ENCODE results near the gene ROR1.

ROR1 gene

DNA sequence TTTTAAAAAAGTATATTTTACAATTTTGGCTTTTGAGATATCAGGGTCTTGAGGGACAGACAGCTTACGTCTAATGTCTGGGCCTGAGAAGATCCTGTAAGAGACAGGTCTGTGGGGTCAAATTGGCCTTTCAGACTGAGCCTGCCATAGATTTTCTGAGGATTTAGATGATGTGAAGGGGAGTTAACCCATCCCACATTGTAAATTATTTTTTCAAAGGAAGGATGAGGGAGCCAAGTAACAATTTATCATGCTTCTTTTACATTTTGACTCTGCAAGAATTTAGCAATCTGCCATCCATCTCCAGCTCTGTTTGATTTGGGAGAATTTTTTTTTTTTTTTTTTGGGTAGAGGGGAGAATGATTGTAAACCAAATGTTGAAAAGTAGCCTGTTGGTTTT is 160.9 kb downstream of the ROR1 start:
- no peak for DNase-seq (ENCODE audit: low read depth, low spot score)

DNA sequence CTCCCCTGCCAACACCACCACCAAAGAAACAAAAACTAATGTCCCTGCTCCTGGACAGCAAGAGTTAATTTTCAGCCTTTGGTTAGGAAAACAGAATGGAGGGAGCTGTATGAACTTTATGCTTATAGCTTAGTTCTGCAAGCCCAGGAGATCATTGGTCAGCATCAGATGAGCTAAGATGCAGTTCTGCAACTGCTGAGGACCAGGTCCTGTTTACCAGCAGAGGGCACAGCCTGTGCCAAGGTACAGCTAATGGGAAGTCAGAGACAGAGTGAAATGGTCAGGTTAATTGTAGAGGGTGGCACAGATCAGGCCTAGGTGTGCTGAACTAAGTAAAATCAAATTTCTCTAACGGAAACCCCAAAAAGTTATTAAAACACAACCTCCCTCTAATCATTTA is 161.3 kb downstream of the ROR1 start:
- DNase-seq (ENCODE audit: low read depth, low spot score) = no peak

DNA sequence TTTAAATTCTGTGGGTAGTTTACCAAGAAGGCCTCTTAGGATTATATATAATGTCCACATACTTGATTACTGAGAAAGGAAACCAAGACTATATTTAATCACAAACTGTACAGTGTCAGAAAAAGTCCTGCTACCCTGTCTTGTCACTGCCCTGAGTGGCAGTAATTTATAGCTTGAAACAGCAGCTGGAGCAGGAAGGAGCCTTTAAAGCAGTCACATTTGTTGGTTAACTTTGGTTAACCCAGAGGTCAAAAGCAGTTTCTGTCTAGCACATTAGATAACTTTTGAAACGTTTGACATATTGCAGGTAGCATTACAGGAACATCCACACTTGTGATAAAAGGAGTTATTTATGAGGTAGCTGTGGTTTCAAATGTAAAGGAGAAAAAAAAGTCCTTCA is 161.7 kb downstream of the ROR1 start:
- DNase-seq (ENCODE audit: low read depth, low spot score) = no peak

DNA sequence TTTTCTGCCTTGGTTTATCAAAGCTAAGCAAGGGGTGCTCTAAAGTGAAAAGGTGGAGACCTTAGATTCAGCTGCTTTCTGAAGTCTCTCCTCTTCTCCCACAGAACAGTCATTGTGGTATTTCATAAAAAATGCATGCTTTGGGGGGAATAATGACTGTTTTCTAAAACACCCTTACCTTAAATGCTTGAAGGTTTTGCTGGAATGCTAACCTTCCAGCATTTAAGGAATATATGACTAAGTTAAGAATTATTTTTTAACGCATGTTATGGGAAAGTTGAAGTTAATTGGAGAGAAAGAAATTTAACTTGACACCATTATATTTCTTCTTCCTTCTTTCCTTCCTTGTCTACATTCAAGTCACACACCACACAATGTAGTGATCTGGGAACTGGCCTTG is 162.5 kb downstream of the ROR1 start:
- DNase-seq (ENCODE audit: low read depth, low spot score) = no peak

DNA sequence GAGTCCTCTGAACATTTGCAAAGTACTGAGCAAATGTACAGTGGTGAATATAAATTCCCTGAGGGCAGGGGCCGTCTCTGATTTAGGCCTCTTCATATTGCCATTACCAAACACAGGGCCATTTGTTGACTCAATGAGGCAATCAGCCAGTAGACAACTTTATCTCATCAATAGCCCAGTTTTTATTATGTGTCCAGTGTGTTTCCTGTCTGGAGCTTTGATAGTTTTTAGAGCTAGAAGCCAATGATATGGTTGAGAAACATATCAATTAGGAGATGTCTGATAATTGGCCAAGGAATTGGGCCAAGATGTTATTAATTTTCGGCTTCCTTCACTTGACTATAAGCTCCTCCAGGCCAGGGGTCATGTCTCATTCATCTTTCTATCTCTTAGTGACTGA is 163.0 kb downstream of the ROR1 start:
- DNase-seq (ENCODE audit: low read depth, low spot score) = no peak

DNA sequence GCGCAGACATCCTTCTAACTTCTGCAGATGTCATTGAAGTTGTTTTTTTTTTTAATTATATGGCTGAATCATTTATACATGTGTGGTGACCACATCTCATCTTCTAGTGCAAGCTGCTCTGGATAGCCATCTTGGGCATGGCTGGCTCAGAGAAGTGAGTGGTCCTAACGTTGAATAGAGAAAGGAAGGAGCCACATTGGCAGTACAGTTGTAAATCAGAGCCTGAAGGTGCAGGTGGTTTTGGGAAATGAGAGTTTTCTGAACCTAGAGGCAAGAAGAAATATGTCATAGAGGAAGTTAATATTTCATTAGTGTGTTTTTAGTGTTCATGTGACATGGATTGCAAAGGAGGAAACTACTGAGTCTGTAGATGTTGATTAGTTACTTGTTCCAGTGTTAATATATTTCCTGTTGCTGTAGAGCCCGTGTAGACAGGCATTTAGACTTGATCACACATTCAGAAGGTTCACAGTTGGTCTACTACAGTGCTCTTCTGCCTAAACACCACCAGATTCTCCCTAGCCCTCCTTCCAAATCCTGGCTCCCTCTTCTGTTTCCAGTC is 163.7 kb downstream of the ROR1 start:
- no peak for DNase-seq (ENCODE audit: low read depth, low spot score)

DNA sequence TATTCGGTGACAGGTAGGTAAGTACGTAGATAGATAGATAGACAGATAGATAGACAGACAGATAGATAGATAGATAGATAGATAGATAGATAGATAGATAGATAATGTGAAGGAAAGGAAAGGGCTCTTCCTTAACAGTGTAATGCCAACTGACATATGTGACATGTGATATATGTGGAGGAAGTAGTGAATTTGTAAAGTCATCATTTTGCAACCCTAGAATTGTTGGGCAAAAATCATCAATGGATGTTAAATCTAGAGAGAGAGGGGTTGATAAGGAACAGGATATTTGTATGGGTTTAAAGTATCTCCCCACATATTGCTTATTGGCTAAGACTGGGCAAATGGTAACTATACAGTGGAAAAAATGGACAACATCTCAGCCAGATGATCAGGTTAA is 166.6 kb downstream of the ROR1 start:
- no peak for DNase-seq (ENCODE audit: low read depth, low spot score)

DNA sequence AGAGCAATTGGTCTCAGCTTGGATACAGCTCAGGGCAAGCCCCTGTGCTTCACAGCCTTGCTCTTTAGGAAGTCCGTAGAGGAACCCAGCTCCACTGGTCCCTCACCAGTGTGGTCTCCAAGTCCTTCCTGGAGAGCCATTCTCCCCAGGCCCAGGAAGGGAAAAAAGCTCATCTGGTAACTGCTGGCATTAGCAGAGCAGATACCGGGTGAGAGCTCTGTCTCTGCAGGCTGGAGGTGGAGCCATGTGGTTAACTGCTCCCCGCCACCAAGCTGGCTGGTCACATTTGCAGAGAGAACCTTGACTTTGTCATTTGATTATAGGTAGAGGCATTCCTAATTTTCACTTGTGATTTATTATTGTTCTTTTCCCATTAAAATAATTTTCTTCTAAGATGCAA is 169.6 kb downstream of the ROR1 start:
- no peak for DNase-seq (ENCODE audit: low read depth, low spot score)

DNA sequence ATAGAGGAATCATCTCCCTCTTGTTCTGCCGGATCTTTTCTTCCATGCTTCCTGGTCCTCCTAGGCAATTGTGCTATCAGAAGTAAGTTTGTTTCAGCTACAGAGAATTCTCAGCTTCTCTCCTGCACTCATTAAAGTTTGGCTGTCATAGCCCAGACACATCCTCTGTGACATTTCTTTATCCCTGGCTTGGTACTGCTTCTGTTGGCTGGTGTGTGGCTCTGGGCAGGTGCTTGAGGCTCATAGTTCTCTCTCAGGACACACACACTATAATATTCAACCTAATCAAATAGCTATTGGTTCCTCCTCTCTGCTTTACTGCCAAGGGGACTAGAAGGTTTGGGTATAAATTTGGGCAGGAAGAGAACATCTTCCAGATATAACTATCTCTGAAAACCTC is 172.1 kb downstream of the ROR1 start:
- no peak for DNase-seq (ENCODE audit: low read depth, low spot score)

DNA sequence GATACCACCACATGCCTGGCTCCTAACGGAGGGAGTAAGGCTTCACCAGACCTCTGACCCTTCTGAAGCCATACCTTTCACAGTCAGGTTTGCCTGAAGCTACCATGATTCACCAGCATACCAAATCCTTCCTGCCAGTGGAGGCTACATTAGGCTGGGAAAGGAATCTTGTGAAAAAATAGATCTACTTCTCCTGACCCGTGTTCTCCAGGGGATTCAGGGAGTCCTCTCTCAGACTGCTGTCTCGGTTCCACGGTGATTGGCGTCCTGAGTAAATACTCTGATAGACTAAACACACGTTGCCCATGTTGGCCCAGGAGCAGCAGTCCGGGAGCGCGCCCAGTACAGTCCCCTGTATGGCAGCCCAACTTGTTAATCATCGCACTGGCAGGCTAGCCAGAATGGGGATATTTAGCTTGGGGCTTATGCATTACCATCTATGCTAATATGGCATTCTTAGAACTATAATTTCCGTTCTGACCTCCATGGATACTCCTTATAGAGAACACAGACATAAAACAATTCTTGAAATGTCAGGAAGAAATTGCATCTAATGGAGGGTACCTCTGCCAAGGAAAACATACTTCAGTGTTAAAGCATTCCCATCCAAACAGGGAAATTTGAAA is 173.2 kb downstream of the ROR1 start:
- no peak for DNase-seq (ENCODE audit: low read depth, low spot score)

DNA sequence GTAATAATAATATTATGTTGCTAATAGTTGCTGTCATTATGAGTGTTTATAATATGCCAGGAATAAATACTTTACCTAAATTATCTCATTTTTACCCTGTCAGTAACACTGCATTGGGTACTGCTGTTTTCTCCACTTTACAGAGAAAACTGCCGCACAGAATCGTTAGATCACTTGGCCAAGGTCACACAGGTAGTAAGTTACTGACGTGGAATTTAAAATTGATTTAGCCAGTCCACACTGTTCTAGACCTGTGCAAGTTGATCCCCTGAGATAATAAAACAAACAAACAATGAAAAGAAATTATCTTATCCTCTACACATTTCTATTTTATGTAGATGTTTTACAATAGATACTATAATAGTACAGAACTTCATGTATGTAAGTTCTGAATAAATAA is 174.1 kb downstream of the ROR1 start:
- DNase-seq (ENCODE audit: low read depth, low spot score) = no peak

DNA sequence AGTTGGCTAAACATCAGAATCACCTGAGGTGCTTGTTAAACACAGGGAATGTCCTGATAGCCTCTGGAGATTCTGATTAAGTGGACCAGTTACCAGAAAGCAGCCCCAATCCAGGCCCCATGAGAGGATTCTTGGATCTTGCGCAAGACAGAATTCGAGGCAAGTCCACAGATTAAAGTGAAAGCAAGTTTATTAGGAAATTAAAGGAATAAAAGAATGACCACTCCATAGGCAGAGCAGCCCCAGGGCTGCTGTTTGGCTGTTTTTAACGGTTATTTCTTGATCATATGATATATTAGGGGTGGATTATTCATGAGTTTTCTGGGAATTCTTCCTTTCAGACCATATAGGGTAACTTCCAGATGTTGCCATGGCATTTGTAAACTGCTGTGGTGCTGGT is 176.2 kb downstream of the ROR1 start:
- DNase-seq (ENCODE audit: low read depth, low spot score) = no peak

DNA sequence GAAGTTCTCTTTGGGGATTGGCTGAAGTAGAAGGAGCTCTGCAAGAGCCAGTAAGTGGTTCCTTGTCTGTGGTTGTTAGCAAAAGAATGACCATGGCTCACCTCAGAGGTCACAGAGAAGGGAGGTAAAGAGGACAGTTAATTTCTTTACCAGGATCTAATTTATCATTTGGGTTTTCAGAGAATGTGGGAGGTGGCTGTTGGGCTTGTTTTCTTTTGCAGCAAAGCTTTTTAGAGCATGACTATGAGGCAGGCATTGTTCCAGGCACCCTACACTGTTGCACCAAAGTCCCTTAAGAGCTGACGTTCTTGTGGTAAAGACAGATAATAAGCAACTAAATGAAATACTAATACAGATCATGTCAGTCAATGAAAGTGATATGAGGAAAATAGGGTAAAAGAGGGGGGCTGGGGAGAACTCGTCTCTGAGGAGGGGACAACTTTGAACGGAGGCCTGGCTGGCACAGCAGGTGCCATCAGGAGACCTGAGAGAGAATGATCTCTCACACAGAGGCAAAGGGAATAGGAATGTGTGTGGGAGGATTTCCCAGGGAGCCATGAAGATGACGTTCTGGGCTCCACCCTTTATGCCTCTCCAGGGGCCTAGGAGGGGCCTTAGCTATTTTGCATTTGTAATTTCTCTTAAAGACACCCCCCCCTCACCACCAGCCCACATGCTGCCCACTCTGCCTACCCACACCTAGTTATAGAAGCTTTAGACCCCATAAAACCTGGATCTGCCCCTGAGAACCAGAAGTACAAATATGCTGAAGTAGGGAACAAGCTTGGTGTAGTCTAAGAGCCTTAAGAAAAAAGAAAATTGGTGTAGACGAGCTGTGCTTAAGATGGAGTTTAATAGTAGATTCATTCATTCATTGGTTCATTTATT is 177.5 kb downstream of the ROR1 start:
- DNase-seq (ENCODE audit: low read depth, low spot score) = no peak

DNA sequence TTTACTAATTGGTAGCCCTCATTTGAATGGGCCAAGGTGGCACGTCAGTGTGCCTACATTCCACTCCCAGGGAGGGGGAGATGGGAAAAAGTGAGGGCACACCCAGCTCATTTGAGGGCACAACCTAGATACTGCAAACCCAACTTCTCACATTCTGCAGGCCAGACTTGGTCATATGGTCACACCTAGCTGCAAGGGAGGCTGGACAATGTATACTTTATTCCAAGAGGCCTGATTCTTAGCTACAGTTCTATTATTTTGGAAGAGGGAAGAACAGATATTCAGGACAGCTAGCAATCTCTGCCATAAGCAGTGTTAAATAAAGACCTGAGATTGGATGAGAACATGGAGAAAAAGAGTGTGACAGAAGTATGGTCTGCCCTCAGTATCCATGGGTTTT is 180.4 kb downstream of the ROR1 start:
- DNase-seq (ENCODE audit: low read depth, low spot score) = no peak

DNA sequence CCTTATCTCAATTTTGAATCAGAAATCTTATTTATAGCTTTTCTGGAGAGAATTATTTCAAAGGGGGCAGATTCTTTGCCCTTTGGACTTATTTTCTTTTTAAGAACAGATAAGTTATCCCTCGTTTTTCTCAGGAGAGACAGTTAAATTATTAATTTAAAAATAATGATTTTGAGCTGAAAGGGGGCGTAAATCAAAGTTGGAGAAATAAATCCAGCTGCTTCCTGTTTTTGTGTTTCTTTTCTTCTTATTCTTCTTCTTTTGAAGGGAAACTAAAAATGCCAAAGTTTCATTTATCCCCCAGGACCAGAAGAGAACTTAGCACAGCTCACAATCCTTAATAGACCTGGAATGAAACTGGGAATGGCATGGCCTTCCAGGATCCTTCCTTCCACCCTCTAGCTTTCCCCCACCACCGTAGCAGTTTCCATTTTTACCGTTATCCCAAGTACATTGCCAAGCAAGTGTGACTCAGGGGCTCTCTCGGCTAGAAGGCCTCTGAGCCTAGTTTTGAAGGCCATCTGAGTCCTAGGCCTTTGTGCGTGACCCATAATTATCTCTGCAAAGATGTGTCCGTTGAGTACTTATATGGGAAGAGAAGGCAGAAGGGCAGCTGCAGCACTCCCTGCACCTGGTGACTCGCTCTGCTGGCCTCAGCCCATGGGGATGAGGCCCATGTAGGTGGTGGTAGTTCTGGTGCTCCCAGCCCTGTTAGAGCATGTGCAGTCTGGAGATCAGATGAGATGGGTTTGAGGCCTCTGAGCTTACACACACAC is 181.7 kb downstream of the ROR1 start:
- DNase-seq (ENCODE audit: low read depth, low spot score) = no peak

DNA sequence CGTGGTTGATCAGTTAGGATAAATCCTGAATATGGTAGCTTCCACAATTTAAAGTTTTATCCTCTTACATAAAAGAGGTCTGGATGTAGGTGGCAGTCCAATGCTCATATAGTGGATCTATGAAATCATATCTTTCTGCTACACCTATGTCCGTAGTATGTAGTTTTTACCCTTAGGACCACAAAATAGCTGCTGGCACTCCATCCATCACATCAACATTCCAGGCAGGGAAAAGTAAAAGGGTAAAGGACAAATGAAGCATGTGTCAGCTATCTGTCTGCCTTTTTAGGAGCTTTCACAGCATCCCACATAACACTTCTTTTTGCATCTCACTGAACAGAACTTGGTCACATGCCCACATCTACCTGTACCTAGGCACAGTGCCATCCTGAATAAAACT is 184.7 kb downstream of the ROR1 start:
- DNase-seq (ENCODE audit: low read depth, low spot score) = no peak

DNA sequence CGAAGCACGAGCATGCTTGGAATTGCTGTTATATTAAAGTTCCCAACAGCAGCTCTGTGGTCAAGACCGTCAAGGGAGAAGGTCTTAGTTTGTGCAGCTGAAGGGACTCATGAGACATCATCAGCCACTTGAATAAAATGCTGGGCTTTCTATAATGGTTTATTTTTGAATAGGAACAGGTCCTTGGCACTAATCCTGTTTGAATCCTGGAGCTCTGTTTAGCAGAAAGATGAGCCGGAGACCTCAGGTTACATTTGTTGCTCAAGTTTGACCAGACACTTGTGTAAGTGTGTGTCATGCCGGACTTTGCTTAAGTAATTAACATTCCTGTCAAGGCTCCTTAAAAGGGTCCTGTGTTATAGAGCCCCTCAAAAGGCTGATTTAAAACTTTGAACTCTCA is 186.5 kb downstream of the ROR1 start:
- no peak for DNase-seq (ENCODE audit: low read depth, low spot score)

DNA sequence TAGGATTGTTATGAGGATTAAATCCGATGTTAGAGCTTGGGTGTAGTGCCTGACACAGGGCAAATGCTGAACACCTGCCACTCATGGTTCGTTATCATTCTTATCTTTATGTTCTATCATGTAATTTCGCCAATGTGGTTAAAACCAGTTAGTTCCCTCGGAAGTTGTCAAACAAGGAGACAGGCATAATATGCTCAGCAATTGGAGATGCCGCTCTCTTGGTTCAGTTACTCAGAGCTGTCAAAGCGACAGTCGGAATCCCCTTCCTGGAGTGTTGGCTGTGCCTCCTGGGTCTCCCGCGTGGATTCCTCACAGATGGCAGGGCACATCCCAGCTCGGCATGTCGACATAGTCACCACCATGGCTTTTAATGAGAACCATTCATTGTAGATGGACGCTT is 192.2 kb downstream of the ROR1 start:
- DNase-seq (ENCODE audit: low read depth, low spot score) = no peak

DNA sequence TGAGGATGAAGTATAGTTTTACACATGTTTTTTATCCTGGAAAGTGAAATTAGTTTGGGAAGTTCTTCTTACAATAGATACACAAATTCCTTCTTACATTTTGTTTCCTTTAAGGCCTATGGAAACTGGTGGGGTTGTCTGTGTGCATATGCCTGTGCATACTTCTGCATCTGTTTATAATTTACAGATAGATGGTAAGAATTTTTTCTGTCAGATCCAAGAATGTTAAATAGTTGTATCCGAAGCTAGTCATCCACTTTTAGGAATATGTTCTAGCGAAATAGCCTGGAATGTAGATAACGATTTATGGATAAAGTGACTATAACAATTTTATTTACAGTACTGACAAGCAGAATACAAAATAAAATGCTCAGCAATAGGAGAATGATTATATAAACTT is 194.1 kb downstream of the ROR1 start:
- DNase-seq (ENCODE audit: low read depth, low spot score) = no peak

DNA sequence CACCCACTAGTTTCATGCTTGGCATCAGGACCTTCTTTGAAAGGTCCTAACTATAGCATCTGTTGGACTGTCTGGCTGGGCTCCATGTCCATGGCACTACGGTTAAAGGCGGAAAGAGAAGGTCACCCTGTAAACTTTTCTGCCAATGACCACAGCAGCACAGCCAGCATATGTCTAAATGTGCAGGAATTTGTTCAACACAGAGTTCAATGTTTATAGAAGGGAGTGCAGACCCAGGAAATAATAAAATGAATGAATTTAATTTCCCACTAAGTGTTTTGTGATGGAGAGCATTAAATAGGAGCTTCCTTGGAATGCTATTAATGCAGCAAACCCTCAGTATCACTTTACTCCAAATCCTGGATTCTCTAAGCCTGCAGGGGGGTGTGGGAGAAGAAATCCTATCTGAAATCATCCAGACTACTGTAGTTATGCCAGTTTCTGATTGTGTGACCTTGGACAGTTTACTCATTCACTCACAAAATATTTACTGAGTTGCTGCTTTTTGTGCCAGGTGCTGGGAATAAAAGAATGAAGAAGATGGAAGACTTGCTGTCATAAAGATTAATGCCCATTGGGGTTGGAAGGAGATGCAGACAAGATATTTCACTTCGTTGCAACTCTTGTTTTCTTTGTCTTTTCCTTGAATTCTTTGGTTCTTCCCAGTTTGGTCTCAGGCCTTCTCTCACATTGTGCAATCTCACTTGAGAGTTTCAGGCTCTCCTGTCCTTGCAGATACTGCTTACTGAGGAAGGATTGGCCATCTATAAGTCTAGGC is 195.0 kb downstream of the ROR1 start:
- DNase-seq (ENCODE audit: low read depth, low spot score) = no peak

DNA sequence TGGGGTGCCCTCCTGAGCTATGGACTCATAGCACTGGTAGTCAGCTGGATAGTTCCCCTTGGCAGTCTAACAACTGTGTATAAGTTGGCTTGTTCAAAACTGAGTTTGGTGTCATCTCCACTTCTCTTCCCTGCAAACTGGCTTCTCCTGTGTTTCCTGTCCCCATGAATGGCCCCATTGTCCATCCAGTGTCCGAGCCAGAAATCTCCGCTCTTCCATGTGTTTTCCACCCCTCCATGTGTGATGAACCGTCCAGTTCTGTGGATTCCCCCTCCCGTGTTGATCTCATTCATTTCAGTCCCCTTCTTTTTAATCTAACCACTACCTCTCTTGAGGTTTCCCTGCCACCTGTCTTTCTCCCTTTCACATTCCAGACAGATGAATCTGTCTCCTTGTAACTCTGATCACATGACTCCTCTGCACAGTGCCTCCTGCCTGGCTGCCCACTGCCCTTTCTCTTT is 195.7 kb downstream of the ROR1 start:
- DNase-seq (ENCODE audit: low read depth, low spot score) = no peak
